ENCODE results near the gene SYNE1. TPM values are rescaled to one million over a fixed set of nuclear protein-coding genes. Genes with fewer than 3 reads are reported as not detected.

Gene SYNE1
- total and polyA plus RNA-seq, 2 of the 8 experiments (the other 6 are each of a cell fraction or from before 2014, with no cell fraction given) = 2.8 to 5.5 TPM

- no peak for TF ChIP-seq CHD7 (IDR thresholded peaks at IDR 0.05; ENCODE audit: insufficient replicate concordance, low read length)
- no peak for TF ChIP-seq KDM4A (IDR thresholded peaks at IDR 0.05; ENCODE audit: low read depth, low read length, severe bottlenecking)
- TF ChIP-seq USF2 (IDR thresholded peaks at IDR 0.05; ENCODE audit: low read length) = no peak
- TF ChIP-seq CTCF (IDR thresholded peaks at IDR 0.05; ENCODE audit: control extremely low read depth in 1 of 3, insufficient read depth in 1 of 3, low read depth in 1 of 3, low read length in 3 of 3) = no peak
- no peak for TF ChIP-seq TCF12 (IDR thresholded peaks at IDR 0.05; ENCODE audit: low read depth, low read length)
- no peak for TF ChIP-seq TEAD4 (IDR thresholded peaks at IDR 0.05; ENCODE audit: low read depth, low read length)
- TF ChIP-seq ZNF274 (IDR thresholded peaks at IDR 0.05; ENCODE audit: borderline replicate concordance, extremely low read depth, low read length) = no peak
These were observed 158.7 kb downstream of the SYNE1 start (continued) for GRCh38 chr6:152478377-152479010.

All from H1 (cell line).